Testis (tissue), 2 donors: Measurements from ENCODE around the gene BCL11A.

Experiments
- POLR2A ChIP-seq: fragments of 450-650 bp; IDR thresholded peaks from one replicate; pipeline ENCODE4 v1.6.1; 2017; ENCODE audit warnings: antibody characterized with exemption, mild to moderate bottlenecking, moderate library complexity
- TF ChIP-seq, protein P1 (sequence below), 3 experiments: fragments of 450-650 bp in 2 of 3; fragments of 200-600 bp in 1 of 3; sonication (generic) in 1 of 3; IDR thresholded peaks; one replicate each; pipeline ENCODE4 v1.5.1; 2016 to 2019; ENCODE audit warnings: antibody characterized with exemption in 3 of 3, mild to moderate bottlenecking in 2 of 3, moderate library complexity in 1 of 3

DNA sequence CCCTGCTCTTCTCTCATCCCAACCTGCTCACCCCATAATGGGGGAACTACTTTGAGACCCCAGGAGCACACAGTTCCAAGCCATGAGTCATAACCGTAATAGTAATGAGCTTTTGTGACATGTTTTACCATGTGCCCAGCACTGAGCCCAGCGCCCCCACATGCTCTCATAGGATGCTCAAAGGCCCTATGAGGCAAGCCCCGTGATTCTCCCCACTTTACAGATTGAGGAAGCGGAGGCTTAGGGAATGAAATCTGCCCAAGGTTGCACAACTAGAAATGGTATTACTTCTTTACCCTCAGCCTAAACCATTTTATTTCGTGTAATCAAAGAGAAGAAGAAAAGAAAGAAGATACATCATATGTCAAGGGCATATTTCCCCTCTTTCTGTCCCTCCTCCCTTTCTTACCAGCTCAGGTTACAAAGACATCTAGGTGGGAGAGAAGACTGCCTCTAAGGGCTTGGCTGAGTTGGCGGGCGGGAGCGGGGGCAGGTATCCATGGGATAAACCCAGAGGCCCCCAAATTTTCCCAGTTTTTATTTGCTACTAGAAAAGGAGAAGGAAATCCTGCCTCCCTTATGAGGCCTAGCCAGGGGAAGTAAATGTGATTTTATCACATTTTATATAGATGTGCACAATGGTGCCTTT is 24.2 kb downstream of the BCL11A start:
- TF ChIP-seq, protein P1, sequence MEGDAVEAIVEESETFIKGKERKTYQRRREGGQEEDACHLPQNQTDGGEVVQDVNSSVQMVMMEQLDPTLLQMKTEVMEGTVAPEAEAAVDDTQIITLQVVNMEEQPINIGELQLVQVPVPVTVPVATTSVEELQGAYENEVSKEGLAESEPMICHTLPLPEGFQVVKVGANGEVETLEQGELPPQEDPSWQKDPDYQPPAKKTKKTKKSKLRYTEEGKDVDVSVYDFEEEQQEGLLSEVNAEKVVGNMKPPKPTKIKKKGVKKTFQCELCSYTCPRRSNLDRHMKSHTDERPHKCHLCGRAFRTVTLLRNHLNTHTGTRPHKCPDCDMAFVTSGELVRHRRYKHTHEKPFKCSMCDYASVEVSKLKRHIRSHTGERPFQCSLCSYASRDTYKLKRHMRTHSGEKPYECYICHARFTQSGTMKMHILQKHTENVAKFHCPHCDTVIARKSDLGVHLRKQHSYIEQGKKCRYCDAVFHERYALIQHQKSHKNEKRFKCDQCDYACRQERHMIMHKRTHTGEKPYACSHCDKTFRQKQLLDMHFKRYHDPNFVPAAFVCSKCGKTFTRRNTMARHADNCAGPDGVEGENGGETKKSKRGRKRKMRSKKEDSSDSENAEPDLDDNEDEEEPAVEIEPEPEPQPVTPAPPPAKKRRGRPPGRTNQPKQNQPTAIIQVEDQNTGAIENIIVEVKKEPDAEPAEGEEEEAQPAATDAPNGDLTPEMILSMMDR (IDR thresholded peaks at IDR 0.05): no peak
- no peak for TF ChIP-seq POLR2A
